HepG2 (cell line): ENCODE data around the gene GRHPR. TPM values are rescaled to one million over a fixed set of nuclear protein-coding genes. Genes with fewer than 3 reads are reported as not detected.
A peak's percentile ranks its signal among the peaks of the same experiment; 100 is the strongest.

ENCODE experiments used
- CHD2 ChIP-seq: IDR thresholded peaks from 2 replicates; pipeline ENCODE4 v1.6.1; 2011; ENCODE audit warnings: low read depth, low read length, improper control_type of control experiment
- CREB1 ChIP-seq, 2 experiments: fragments of 450-650 bp in 1 of 2; IDR thresholded peaks; 2 replicates each; pipeline ENCODE4 v1.6.1; 2016 to 2017; ENCODE audit warnings: control low read depth in 1 of 2, mild to moderate bottlenecking in 1 of 2, missing compliant biosample characterization in 1 of 2, missing genetic modification characterization in 1 of 2
- DMAP1 ChIP-seq: IDR thresholded peaks from 2 replicates; pipeline ENCODE4 v1.6.1; 2016
- EEA1 ChIP-seq: sonication (generic); formaldehyde crosslinking; IDR thresholded peaks from 2 replicates; pipeline ENCODE4 v1.5.1; 2020; ENCODE audit warnings: mild to moderate bottlenecking, missing genetic modification reagents, borderline replicate concordance
- GATAD1 ChIP-seq: IDR thresholded peaks from 2 replicates; pipeline ENCODE4 v1.6.1; 2016; ENCODE audit warnings: missing genetic modification reagents, missing compliant biosample characterization
- GRHL1 ChIP-seq: sonication (generic); formaldehyde crosslinking; conservative IDR thresholded peaks from 2 replicates; pipeline ENCODE4 v1.8.0; 2022; ENCODE audit warnings: missing genetic modification reagents
- PPARG ChIP-seq: conservative IDR thresholded peaks from 2 replicates; pipeline ENCODE4 v1.6.1; 2016; ENCODE audit warnings: missing biosample characterization, missing genetic modification reagents
- SRSF9 ChIP-seq: fragments of 200-400 bp; formaldehyde crosslinking; IDR thresholded peaks from 2 replicates; pipeline ENCODE4 v1.6.1; 2018; ENCODE audit warnings: borderline replicate concordance, mild to moderate bottlenecking, low read depth, low read length; ENCODE audit not compliant: insufficient read depth, poor library complexity, severe bottlenecking
- TARDBP ChIP-seq: sonication (generic); formaldehyde crosslinking; IDR thresholded peaks from 2 replicates; pipeline ENCODE4 v1.8.0; 2022; ENCODE audit warnings: mild to moderate bottlenecking, missing genetic modification reagents
- ZBTB34 ChIP-seq: sonication (generic); formaldehyde crosslinking; IDR thresholded peaks from 2 replicates; pipeline ENCODE4 v1.8.0; 2022; ENCODE audit warnings: mild to moderate bottlenecking, missing genetic modification reagents
- ZBTB40 ChIP-seq, 2 experiments: fragments of 450-650 bp in 1 of 2; sonication (generic) in 1 of 2; formaldehyde crosslinking in 1 of 2; IDR thresholded peaks; 2 replicates each; pipeline versions ENCODE4 v1.6.1 to v1.8.0; 2016 to 2022; ENCODE audit warnings: antibody characterized with exemption in 1 of 2, mild to moderate bottlenecking in 1 of 2, missing genetic modification reagents in 1 of 2
- ZNF138 ChIP-seq: sonication (generic); formaldehyde crosslinking; IDR thresholded peaks from 2 replicates; pipeline ENCODE4 v1.5.0; 2020; ENCODE audit warnings: mild to moderate bottlenecking, low read depth, missing genetic modification reagents
- ZNF232 ChIP-seq: sonication (generic); formaldehyde crosslinking; IDR thresholded peaks from 2 replicates; pipeline ENCODE4 v1.4.0; 2020; ENCODE audit warnings: missing genetic modification reagents, borderline replicate concordance
- polyA plus RNA-seq, 8 experiments: library from polyadenylated mRNA; depleted of rRNA in 3 of 8; stranded (reverse) in 7 of 8; unstranded in 1 of 8; fragments of >200 nt; fragmentation: Illumina TruSeq in 4 of 8; extraction: Trizol in 4 of 8; gene quantifications; 2 replicates each; pipeline versions ENCODE4 v1.2.1 to v1.2.3, GENCODE V29; 2011 to 2016; ENCODE audit warnings: low read depth in 4 of 8, missing spikeins in 1 of 8, mixed read lengths in 1 of 8; ENCODE audit not compliant: insufficient read depth in 1 of 8
- total RNA-seq, 5 experiments: library from RNA; depleted of rRNA; stranded (reverse); fragments of >200 nt; fragmentation: Illumina TruSeq; extraction: Trizol; gene quantifications; 2 replicates each; pipeline ENCODE4 v1.2.3, GENCODE V29; 2016; ENCODE audit warnings: low read depth in 1 of 5

GRHPR gene
- total and polyA plus RNA-seq, 2 of the 13 experiments (the other 11 are each of a cell fraction or from before 2014, with no cell fraction given) = 113 to 115 TPM

- TF ChIP-seq ZBTB40 (IDR thresholded peaks at IDR 0.05) (no peak), ZBTB40 (CRISPR knock-in tag; IDR thresholded peaks at IDR 0.05) (peak; percentile 5; the same call in 1 of the 2 replicates), PPARG (CRISPR knock-in tag) (no peak), SRSF9 (no peak), CREB1 (IDR thresholded peaks at IDR 0.05) (peak; percentile 62), CREB1 (CRISPR knock-in tag; IDR thresholded peaks at IDR 0.05) (0 out of 2 replicates have a peak, but pooled peaks have one; percentile 26), GATAD1 (CRISPR knock-in tag) (peak; percentile 61), DMAP1 (CRISPR knock-in tag) (peak; percentile 74; the same call in 1 of the 2 replicates), ZNF232 (peak; percentile 50; the same call in 1 of the 2 replicates), ZBTB34 (CRISPR knock-in tag) (no peak), TARDBP (peak; percentile 74; the same call in 1 of the 2 replicates), ZNF138 (CRISPR knock-in tag) (no peak), EEA1 (CRISPR knock-in tag) (no peak; the same call in 1 of the 2 replicates), GRHL1 (CRISPR knock-in tag) (no peak), CHD2 (no peak)
Observed at GRCh38 chr9:37485389-37486255, 63.1 kb downstream of the GRHPR start, which contains the start of gene POLR1E (continued).
